ENCODE data around the gene SUN2.

Gene SUN2

DNA sequence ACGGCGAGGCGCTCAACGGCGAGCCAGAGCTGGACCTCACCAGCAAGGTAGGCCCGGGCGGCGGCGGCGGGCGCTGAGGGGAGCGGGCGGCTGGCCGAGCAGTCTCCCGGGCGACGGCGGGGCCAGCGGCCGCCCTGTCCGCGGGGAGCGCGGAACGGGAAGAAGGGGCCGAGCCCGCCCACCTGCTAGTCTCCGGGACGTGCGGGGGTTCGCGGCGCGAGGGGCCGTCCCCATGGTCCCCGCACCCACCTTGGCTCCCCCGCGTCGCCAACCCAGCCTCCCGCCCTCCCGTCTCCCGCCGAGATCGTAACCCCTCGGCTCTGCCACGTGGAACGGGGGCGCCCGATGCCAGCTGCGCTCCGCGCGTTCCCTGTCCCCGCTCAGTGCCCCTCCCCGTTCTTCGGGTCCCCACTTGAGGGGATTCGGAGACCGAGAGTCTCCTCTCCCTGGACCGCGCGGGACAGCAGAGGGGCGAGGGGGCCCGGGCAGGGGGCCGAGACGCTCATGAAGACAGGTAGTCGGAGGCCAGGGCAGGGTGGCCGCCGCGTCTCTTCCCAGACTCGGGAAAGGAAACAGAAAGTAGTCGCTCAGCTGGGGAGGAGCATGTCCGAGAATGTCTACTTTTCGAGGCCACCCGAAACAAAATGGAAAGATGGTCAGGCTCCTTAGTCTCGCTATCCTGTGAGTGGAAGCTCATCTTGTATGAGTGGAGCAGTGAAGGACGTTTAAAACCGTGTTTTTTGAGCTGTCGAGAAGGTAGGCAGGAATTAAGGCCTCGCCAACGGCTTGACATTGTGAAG, 49.5 kb downstream of the SUN2 start:
- FAIRE-seq: no peak

DNA sequence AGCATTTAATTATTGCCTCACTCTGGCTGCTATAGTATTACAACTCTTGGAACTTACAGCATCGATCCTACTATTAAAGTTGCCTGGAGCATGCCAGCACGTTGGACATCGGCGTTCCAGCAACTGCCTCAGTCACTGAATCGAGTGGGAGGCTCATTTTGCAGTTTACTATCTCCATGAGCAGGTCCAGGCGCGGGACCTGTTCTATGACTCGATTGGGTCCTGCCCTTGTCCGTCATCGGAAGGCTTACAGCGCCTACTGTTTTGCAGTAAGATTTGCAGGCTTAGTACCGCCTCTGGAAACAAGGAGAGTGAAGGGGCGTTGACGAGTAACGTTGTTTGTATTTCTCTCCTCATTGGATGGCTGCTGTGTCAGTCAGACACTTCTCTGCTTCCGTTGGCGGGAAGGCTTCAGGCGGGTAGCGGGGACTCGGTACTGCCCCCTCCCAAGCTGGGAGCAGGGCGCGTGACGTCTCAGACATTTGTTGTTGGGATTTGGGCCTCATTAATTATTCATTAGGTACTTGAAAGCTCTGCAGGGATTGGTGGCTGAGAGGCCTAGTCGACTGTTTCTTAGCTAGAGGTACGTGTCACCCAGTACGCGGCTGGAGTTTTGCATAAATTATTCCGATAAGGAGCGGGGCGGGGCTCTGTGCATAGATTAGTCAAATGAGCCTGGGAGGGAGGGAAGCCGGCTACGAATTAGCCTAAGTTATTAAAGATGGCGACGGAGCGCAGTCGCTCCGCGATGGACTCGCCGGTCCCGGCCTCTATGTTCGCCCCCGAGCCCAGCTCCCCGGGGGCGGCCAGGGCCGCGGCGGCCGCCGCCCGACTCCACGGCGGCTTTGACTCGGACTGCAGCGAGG, 50.3 kb downstream of the SUN2 start, which contains the start of gene GTPBP1:
TSS of gene GTPBP1 (plus strand) at position 710 of the 866 bp plus-strand sequence. CDS start at position 722, 12 bp downstream.
- FAIRE-seq (peak; percentile 100), DNase-seq (ENCODE audit: insufficient read length, low spot score) (peak; percentile 84)
- TF ChIP-seq PAX5 (IDR thresholded peaks at IDR 0.05; ENCODE audit: insufficient read depth, low read length, severe bottlenecking) (peak; percentile 79), POLR2AphosphoS5 (IDR thresholded peaks at IDR 0.05; ENCODE audit: low read depth, low read length) (peak; percentile 63), POLR2A (IDR thresholded peaks at IDR 0.05; ENCODE audit: low read depth, low read length) (peak; percentile 82), SPI1 (IDR thresholded peaks at IDR 0.05; ENCODE audit: low read depth, low read length) (no peak), POU2F2 (IDR thresholded peaks at IDR 0.05; ENCODE audit: low read depth, low read length) (peak; percentile 97), TAF1 (IDR thresholded peaks at IDR 0.05; ENCODE audit: low read depth, low read length) (peak; percentile 93)

More for the DNA sequence above, 49.5 kb downstream of the SUN2 start:
- no peak for TF ChIP-seq POLR2AphosphoS5 (IDR thresholded peaks at IDR 0.05; ENCODE audit: low read depth, low read length)
- TF ChIP-seq TAF1 (IDR thresholded peaks at IDR 0.05; ENCODE audit: low read depth, low read length): no peak
- no peak for TF ChIP-seq POU2F2 (IDR thresholded peaks at IDR 0.05; ENCODE audit: low read depth, low read length)
- no peak for TF ChIP-seq POLR2A (IDR thresholded peaks at IDR 0.05; ENCODE audit: low read depth, low read length)
- TF ChIP-seq PAX5 (IDR thresholded peaks at IDR 0.05; ENCODE audit: insufficient read depth, low read length, severe bottlenecking): no peak
- no peak for TF ChIP-seq SPI1 (IDR thresholded peaks at IDR 0.05; ENCODE audit: low read depth, low read length)
- DNase-seq (ENCODE audit: insufficient read length, low spot score): no peak

DNA sequence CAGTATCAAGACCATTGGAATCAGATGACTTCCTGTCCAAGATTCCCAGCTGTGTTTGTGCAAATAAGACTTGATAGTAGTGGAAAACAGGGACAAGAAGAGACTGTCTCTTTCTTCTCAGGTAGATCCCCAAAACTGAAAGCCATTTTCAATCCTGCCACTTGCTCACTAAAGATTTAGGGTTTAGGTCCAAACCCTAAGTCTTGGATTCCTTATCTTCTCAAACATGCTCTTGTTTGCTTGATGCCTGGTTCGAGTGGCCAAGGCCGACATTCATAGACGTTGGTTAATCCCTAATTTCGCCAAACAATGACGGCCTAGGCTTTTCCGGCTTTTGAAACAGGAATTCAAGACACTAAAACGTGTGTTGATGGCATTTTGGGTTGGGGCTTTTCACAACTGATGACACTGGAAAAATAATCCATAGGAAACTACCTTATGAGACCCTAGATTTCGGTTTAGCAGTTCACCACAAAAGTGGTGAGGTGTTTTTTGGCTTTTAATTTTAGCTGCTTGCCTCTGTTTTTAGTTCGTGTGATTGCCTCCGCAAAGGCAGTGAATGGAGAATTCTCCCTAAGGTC, 51.1 kb downstream of the SUN2 start:
- TF ChIP-seq SPI1 (IDR thresholded peaks at IDR 0.05; ENCODE audit: low read depth, low read length): no peak
- no peak for TF ChIP-seq PAX5 (IDR thresholded peaks at IDR 0.05; ENCODE audit: insufficient read depth, low read length, severe bottlenecking)
- TF ChIP-seq TAF1 (IDR thresholded peaks at IDR 0.05; ENCODE audit: low read depth, low read length): no peak
- TF ChIP-seq POLR2AphosphoS5 (IDR thresholded peaks at IDR 0.05; ENCODE audit: low read depth, low read length): no peak
- TF ChIP-seq POU2F2 (IDR thresholded peaks at IDR 0.05; ENCODE audit: low read depth, low read length): no peak
- no peak for TF ChIP-seq POLR2A (IDR thresholded peaks at IDR 0.05; ENCODE audit: low read depth, low read length)
- no peak for FAIRE-seq
- DNase-seq (ENCODE audit: insufficient read length, low spot score): no peak

DNA sequence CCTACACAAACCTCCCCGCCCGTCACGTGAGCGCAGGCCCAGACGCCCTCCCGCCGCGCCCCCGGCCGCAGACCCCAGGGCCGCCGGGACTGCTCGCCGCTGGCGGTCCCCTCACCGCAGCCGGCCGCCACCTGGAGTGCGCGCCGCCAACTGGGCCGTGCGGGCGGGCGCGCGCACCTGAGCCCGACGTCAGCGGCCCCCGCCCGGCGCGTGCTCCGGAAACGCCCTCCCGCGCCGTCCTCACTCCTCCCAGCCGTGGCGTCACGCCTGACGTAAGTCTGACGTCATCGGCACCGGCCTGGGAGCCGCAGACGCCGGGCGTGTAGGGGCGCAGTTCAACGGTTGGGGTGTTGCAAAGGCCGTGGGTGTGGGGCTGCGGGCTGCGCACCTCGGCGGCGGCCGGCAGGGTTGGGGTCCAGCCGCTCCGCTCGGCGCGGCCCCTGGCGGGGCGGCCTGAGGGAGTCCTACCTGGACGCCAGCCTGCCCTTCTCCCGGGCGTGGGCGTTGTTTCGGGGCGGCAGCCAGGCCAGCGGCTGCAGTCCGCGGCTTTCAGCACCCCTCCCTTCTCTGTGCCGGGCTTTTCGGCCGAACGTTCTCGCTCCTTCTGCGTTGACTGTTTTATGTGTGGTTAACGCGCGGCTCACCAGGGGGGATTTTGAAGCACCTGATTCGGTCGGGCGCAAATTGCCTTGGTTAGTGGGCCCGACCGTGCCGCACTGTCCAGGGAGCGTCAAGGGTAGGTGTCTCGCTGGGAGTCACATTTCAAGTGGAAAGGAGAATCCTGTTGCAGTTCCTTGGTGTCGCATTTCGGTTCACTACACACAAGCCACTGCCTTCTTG, 54.8 kb downstream of the SUN2 start, which contains the start of gene JOSD1:
TSS of gene JOSD1 (minus strand) at position 155 of the 840 bp plus-strand sequence. CDS start 956 bp downstream, outside the sequence.
- FAIRE-seq (peak; percentile 99), DNase-seq (ENCODE audit: insufficient read length, low spot score) (peak; percentile 89)

DNA sequence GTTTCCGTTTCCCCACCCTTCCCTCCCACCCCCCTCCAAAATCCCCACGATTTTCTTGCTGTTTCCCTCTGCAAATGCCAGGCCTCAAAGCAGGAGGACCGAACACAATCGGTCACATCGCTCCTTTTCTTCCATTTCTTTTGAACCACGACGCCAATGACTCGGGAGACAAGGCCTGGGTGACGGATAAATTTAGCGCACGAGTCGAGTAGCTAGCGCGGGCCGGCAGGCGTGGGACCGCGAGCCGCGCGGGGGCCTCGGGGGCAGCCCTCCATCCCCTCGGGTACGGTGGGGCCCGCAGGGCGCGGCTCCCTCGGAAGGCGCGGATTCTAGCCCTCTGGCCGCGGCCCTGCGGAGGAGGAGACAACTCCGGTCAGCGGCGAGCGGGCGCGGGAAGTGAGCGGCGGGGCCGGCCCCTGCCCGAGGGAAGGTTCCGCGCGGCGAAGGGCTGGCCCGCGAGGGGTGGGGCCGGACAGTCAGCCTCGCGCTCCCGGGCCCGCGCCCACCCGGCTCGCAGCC, 55.5 kb downstream of the SUN2 start:
- DNase-seq (ENCODE audit: insufficient read length, low spot score) (no peak), FAIRE-seq (no peak)
- no peak for TF ChIP-seq TAF1 (IDR thresholded peaks at IDR 0.05; ENCODE audit: low read depth, low read length)
- TF ChIP-seq SPI1 (IDR thresholded peaks at IDR 0.05; ENCODE audit: low read depth, low read length): no peak
- TF ChIP-seq POLR2AphosphoS5 (IDR thresholded peaks at IDR 0.05; ENCODE audit: low read depth, low read length): no peak
- TF ChIP-seq PAX5 (IDR thresholded peaks at IDR 0.05; ENCODE audit: insufficient read depth, low read length, severe bottlenecking): no peak
- no peak for TF ChIP-seq POLR2A (IDR thresholded peaks at IDR 0.05; ENCODE audit: low read depth, low read length)
- TF ChIP-seq POU2F2 (IDR thresholded peaks at IDR 0.05; ENCODE audit: low read depth, low read length): no peak

More for the DNA sequence above, 54.8 kb downstream of the SUN2 start, which contains the start of gene JOSD1:
- no peak for TF ChIP-seq PAX5 (IDR thresholded peaks at IDR 0.05; ENCODE audit: insufficient read depth, low read length, severe bottlenecking)
- peak; percentile 36; the same call in 1 of the 2 replicates for TF ChIP-seq POU2F2 (IDR thresholded peaks at IDR 0.05; ENCODE audit: low read depth, low read length)
- no peak; the same call in 1 of the 2 replicates for TF ChIP-seq TAF1 (IDR thresholded peaks at IDR 0.05; ENCODE audit: low read depth, low read length)
- TF ChIP-seq SPI1 (IDR thresholded peaks at IDR 0.05; ENCODE audit: low read depth, low read length): no peak
- TF ChIP-seq POLR2AphosphoS5 (IDR thresholded peaks at IDR 0.05; ENCODE audit: low read depth, low read length): peak; percentile 77; the same call in 1 of the 2 replicates
- peak; percentile 63 for TF ChIP-seq POLR2A (IDR thresholded peaks at IDR 0.05; ENCODE audit: low read depth, low read length)

DNA sequence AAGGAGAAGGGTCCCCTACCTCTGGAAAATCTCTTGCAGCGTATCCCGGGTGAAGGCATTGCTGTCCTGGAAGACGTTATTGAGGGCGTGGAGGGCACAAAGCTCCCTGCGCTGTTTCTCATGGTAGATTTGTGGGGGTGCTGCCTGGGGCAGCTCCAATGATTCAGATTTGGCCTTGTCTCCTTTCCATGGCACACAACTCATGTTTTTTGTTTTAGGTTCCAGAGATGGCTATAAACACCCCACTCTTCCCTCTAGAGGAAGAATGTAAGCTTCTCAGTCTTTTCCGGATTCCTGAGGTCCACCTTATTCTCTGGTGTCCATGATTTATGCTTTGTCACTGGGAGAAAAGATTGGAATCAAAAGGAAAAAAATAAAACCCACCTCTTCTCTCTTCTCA, 56.0 kb downstream of the SUN2 start:
- DNase-seq (ENCODE audit: insufficient read length, low spot score) (no peak), FAIRE-seq (no peak)
- no peak for TF ChIP-seq POLR2A (IDR thresholded peaks at IDR 0.05; ENCODE audit: low read depth, low read length)
- TF ChIP-seq SPI1 (IDR thresholded peaks at IDR 0.05; ENCODE audit: low read depth, low read length): no peak
- no peak for TF ChIP-seq POU2F2 (IDR thresholded peaks at IDR 0.05; ENCODE audit: low read depth, low read length)
- TF ChIP-seq PAX5 (IDR thresholded peaks at IDR 0.05; ENCODE audit: insufficient read depth, low read length, severe bottlenecking): no peak
- TF ChIP-seq POLR2AphosphoS5 (IDR thresholded peaks at IDR 0.05; ENCODE audit: low read depth, low read length): no peak
- no peak for TF ChIP-seq TAF1 (IDR thresholded peaks at IDR 0.05; ENCODE audit: low read depth, low read length)

DNA sequence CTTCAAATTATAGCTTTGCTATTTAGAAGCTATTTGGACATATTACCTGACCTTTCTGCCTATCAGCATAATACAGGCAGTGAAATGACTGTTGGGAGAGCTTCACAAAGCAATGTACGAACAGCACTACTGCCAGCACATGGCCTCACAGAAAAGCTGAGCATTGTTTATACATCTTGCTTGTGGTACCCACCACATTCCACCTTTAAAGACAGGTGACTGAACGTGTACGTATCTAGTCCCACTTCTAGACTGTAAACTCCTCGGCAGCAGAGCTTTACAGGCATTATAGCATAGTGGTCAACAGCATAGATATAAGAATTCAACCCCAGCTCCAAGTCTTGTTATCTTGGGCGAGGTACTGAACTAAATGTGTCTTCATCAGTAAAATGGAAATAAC, 56.7 kb downstream of the SUN2 start:
- no peak for TF ChIP-seq POLR2A (IDR thresholded peaks at IDR 0.05; ENCODE audit: low read depth, low read length)
- TF ChIP-seq PAX5 (IDR thresholded peaks at IDR 0.05; ENCODE audit: insufficient read depth, low read length, severe bottlenecking): no peak
- no peak for TF ChIP-seq SPI1 (IDR thresholded peaks at IDR 0.05; ENCODE audit: low read depth, low read length)
- FAIRE-seq (no peak), DNase-seq (ENCODE audit: insufficient read length, low spot score) (no peak)

Measured in GM12891 (cell line).